ENCODE results near the gene PPM1D. TPM values are rescaled to one million over a fixed set of nuclear protein-coding genes. Genes with fewer than 3 reads are reported as not detected.

Gene PPM1D
- total RNA-seq, 1 experiment from 2014 or later: 19.0 TPM

DNA sequence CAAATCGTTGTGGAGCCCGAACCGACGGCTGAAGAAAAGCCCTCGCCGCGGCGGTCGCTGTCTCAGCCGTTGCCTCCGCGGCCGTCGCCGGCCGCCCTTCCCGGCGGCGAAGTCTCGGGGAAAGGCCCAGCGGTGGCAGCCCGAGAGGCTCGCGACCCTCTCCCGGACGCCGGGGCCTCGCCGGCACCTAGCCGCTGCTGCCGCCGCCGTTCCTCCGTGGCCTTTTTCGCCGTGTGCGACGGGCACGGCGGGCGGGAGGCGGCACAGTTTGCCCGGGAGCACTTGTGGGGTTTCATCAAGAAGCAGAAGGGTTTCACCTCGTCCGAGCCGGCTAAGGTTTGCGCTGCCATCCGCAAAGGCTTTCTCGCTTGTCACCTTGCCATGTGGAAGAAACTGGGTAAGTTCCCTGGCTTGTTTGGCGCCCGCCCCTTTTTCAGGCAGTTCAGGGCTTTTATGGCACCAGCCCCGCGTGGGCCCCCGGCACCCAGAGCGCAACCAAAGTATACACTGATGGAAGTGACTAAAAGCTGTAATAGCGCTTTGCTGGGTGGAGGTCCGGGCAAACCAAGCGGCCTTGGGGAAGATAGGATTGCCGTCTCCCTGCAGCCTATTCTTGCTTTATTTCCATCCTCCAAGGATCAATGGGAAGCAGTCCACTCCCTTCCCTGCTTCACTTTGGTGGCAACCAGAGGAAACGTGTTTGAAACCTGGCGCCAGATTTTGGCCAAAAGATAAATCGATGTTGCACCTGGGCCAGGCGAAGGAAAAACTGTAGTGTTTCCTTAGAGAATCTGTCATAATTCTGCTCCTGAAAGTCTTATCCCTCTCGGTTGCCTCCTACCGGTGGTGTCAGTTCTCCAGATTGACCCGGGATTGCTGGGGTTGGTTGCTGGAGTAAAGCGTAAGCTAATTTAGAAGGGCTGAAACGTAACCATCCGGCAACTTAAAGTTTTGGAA, 775 bp downstream of the PPM1D start:
- Histone ChIP-seq H4K8ac (replicated peaks; ENCODE audit: insufficient read length, low read depth, low read length) (no peak overlapping the region), H3K18ac (ENCODE audit: insufficient read length, low read depth, low read length) (peak overlapping the region; percentile 54), H3K9me3 (ENCODE audit: control insufficient read depth, low read depth, low read length) (no peaks in the 10 kb centered on the region), H2BK120ac (ENCODE audit: low read depth, low read length, poor library complexity, severe bottlenecking) (no peak overlapping the region), H3K4me1 (ENCODE audit: insufficient read depth, low read length) (no peaks in the 10 kb centered on the region), H4K91ac (ENCODE audit: insufficient read length, low read depth, low read length) (no peak overlapping the region), H3K23ac (ENCODE audit: insufficient read length, low read depth, low read length) (no peak overlapping the region), H4K20me1 (ENCODE audit: control insufficient read depth, insufficient read depth, insufficient read length) (no peaks in the 10 kb centered on the region), H3K56ac (ENCODE audit: insufficient read length, low read depth, low read length) (no peak overlapping the region), H3K9ac (ENCODE audit: extremely low read depth, insufficient read length, low read length) (peak overlapping the region; percentile 76), H3K4ac (ENCODE audit: low read depth, low read length) (no peak overlapping the region), H3K14ac (ENCODE audit: insufficient read depth, low read length) (peak overlapping the region; percentile 71), H3K79me1 (ENCODE audit: insufficient read depth, low read depth, low read length, poor library complexity, severe bottlenecking) (peaks cover 3% of the 10 kb centered on the region), H2BK15ac (ENCODE audit: low read depth, low read length) (no peak overlapping the region), H2AFZ (ENCODE audit: low read length) (no peak overlapping the region), H3K79me2 (ENCODE audit: insufficient read depth, low read length) (peaks cover 18% of the 10 kb centered on the region; the same call in 1 of the 2 replicates), H3K27me3 (ENCODE audit: insufficient read depth, low read length) (no peaks in the 10 kb centered on the region), H4K5ac (ENCODE audit: insufficient read length, low read depth, low read length) (no peak overlapping the region), H2BK20ac (ENCODE audit: low read depth, low read length, poor library complexity, severe bottlenecking) (no peak overlapping the region), H3K27ac (ENCODE audit: insufficient read length, low read depth, low read length) (no peak overlapping the region), H2BK5ac (ENCODE audit: insufficient read length, low read length) (no peak overlapping the region), H3K4me2 (ENCODE audit: insufficient read depth, insufficient read length, low read length) (peak overlapping the region; percentile 88), H3T11ph (ENCODE audit: low read length) (no peak overlapping the region), H3K23me2 (ENCODE audit: insufficient read length, low read depth, low read length, poor library complexity, severe bottlenecking) (peaks cover 9% of the 10 kb centered on the region), H2BK12ac (ENCODE audit: insufficient read length, low read depth, low read length) (no peak overlapping the region), H2AK5ac (ENCODE audit: insufficient read length, low read length) (no peak overlapping the region)
- Mint-ChIP-seq H3K27me3 (ENCODE audit: low read depth) (no peaks in the 10 kb centered on the region), H3K27ac (peak overlapping the region in 2 of 3 experiments; percentile 97 to 98; a peak in 4 of 7 replicates), H3K9me3 (no peaks in the 10 kb centered on the region; a peak in 1 of 5 replicates), H3K4me3 (peak overlapping the region; percentile 93 to 96), H3K36me3 (ENCODE audit: insufficient read depth in 1 of 3, low read depth in 3 of 3) (no peaks in the 10 kb centered on the region), H3K4me1 (peaks cover 19% of the 10 kb centered on the region in 2 experiments)
- no CpG with 5 or more reads among the region's 69 CpGs for WGBS (ENCODE audit: extremely low coverage, insufficient read length, low lambda C conversion rate)
- DNase-seq: peak; percentile 82
- TF ChIP-seq, protein P1, sequence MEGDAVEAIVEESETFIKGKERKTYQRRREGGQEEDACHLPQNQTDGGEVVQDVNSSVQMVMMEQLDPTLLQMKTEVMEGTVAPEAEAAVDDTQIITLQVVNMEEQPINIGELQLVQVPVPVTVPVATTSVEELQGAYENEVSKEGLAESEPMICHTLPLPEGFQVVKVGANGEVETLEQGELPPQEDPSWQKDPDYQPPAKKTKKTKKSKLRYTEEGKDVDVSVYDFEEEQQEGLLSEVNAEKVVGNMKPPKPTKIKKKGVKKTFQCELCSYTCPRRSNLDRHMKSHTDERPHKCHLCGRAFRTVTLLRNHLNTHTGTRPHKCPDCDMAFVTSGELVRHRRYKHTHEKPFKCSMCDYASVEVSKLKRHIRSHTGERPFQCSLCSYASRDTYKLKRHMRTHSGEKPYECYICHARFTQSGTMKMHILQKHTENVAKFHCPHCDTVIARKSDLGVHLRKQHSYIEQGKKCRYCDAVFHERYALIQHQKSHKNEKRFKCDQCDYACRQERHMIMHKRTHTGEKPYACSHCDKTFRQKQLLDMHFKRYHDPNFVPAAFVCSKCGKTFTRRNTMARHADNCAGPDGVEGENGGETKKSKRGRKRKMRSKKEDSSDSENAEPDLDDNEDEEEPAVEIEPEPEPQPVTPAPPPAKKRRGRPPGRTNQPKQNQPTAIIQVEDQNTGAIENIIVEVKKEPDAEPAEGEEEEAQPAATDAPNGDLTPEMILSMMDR (conservative IDR thresholded peaks at IDR 0.05): peak; percentile 79
